Psoas muscle (tissue), 8 donors: ENCODE results near the gene PARM1. TPM values are rescaled to one million over a fixed set of nuclear protein-coding genes. Genes with fewer than 3 reads are reported as not detected.

Experiments
- ATAC-seq, 4 donors: fragments of 200-7000 bp; cut with Tn5 transposase; one replicate each; pipeline ENCODE4 v1.9.1; 2020; ENCODE audit warnings: moderate library complexity in 3 of 4, mild to moderate bottlenecking in 2 of 4
- DNase-seq, 2 donors: peaks; one replicate each; pipeline ENCODE4 v3.0.0-alpha.2; 2020
- H3K27ac ChIP-seq: fragments of 200-600 bp; one replicate; pipeline ENCODE4 v1.8.0; 2022
- H3K27me3 ChIP-seq, 3 donors: fragments of 200-600 bp in 1 of 3; one replicate each; pipeline versions ENCODE4 v1.6.1 to v1.8.0; 2013 to 2022; ENCODE audit warnings: low read length in 2 of 3, mild to moderate bottlenecking in 2 of 3, moderate library complexity in 1 of 3; ENCODE audit not compliant: insufficient read depth in 3 of 3
- H3K36me3 ChIP-seq, 2 donors: fragments of 200-600 bp in 1 of 2; one replicate each; pipeline versions ENCODE4 v1.6.1 to v1.8.0; 2013 to 2022; ENCODE audit warnings: low read depth in 1 of 2, mild to moderate bottlenecking in 1 of 2, moderate library complexity in 1 of 2; ENCODE audit not compliant: insufficient read depth in 1 of 2
- H3K4me1 ChIP-seq: fragments of 200-600 bp; one replicate; pipeline ENCODE4 v1.8.0; 2022
- H3K4me3 ChIP-seq: fragments of 200-600 bp; one replicate; pipeline ENCODE4 v1.8.0; 2022; ENCODE audit warnings: mild to moderate bottlenecking
- H3K9me3 ChIP-seq: fragments of 200-600 bp; one replicate; pipeline ENCODE4 v1.8.0; 2022
- WGBS, 3 donors: extraction: QIAGEN DNeasy Blood & Tissue Kit; methylation state at CpG; one replicate each; pipeline versions ENCODE4 v1.1.6 to v1.1.7; 2013; 5-methylcytosine and 5-hydroxymethylcytosine counted together
- intact Hi-C, 2 donors: fragments of 100-400 bp; cut with DNase I; formaldehyde crosslinking; loops; one replicate each; pipeline versions ENCODE4 v1.11.0 to v1.14.2; 2022
- polyA plus RNA-seq, 3 donors: library from polyadenylated mRNA; stranded (reverse); fragments of 200-250 nt; gene quantifications; one replicate each; pipeline ENCODE4 v1.2.3, GENCODE V29; 2013
- total RNA-seq, 4 donors: library from RNA; stranded (reverse); fragmentation: NEBNext Ultra II Directional in 2 of 4; extraction: Animal tissue kit (Norgen Biotek cat#: 25700) in 2 of 4; gene quantifications; one replicate each; pipeline versions ENCODE4 v1.2.1 to v1.2.4, GENCODE V29; 2021 to 2023
- TF ChIP-seq, protein P1 (sequence below): fragments of 200-600 bp; IDR thresholded peaks from one replicate; pipeline ENCODE4 v1.8.0; 2022; ENCODE audit warnings: antibody characterized with exemption
- donor health status: healthy with polysubstance abuse.
- donor health status: DM: no; HTN: no; CAD: no; lungs with moderate emphysema.
- donor health status: Bipolar disorder and iron deficiency.
- donor health status: healthy.
- donor health status: DM: yes; HTN: yes; CAD: no.
- donor health status: DM: no; HTN: no; CAD: no.
- donor health status: DM: no; HTN: no; CAD: no.
- donor health status: DM: yes; HTN: yes; CAD: no.

The PARM1 gene
- total and polyA plus RNA-seq, 7 donors, result 1.3 to 14.5 (median 5.2) TPM

DNA sequence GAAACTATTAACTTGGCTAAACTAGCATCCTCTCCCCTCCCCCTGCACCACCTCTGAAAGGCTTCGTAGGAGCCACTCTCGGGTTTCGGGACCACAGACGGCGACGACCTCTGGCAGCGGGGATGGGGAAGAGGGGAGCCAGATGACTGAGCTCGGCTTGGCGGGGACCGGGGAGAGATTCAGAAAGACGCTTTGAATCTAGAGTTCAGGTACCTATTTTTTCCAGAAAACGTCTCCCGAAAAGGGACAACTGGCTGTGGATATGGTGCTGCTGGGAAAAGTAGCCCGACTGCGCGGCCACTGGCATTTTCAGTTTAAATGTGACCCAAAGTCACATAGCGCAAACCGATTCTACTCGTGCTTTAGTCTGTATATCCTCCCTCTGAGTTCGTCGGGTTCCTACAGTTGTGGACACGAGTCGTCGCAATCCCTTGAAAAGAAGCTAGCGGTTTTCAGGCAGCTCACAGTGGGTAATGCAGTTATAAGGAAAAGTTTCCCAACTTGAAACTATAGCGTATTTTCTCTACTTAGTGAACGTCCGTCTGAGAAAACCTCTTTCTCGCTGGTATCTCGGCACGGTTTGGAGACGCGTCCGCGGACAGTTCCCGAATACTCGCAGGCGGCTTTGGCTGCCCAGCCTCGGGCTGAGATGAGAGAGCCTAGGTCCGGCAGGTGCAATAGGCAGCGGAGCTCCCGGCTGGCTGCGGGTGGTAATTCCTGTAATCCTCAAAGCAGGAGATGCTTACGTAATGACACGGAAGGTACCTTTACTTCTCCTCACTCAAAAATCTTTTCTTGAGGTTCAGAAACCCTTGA is 1.3 kb downstream of the PARM1 start:
- ATAC-seq, result peak in 3 of 4 donors; percentile 39 to 50 (median 50)

GRCh38 chr4:74934888-74935287 is 2.0 kb downstream of the PARM1 start:
- TF ChIP-seq, protein P1, sequence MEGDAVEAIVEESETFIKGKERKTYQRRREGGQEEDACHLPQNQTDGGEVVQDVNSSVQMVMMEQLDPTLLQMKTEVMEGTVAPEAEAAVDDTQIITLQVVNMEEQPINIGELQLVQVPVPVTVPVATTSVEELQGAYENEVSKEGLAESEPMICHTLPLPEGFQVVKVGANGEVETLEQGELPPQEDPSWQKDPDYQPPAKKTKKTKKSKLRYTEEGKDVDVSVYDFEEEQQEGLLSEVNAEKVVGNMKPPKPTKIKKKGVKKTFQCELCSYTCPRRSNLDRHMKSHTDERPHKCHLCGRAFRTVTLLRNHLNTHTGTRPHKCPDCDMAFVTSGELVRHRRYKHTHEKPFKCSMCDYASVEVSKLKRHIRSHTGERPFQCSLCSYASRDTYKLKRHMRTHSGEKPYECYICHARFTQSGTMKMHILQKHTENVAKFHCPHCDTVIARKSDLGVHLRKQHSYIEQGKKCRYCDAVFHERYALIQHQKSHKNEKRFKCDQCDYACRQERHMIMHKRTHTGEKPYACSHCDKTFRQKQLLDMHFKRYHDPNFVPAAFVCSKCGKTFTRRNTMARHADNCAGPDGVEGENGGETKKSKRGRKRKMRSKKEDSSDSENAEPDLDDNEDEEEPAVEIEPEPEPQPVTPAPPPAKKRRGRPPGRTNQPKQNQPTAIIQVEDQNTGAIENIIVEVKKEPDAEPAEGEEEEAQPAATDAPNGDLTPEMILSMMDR, result no peak
- peaks cover 5% of the 10 kb centered on the region for H3K4me1 ChIP-seq
- no peaks in the 10 kb centered on the region for H3K9me3 ChIP-seq
- no peak overlapping the region for H3K27ac ChIP-seq
- no peaks in the 10 kb centered on the region for H3K27me3 ChIP-seq
- peak overlapping the region; percentile 84 for H3K4me3 ChIP-seq
- intact Hi-C loops, result loop anchor here in 1 of 2 donors (5.0 to 10.0 kb wide), 2 partner anchors 77 to 540 kb away; no protein-coding TSS in a partner anchor
- DNase-seq (no peak), ATAC-seq (no peak)
- WGBS, 3 donors, result 27 to 35% (median 28%) methylated on average over 10 of the region's 10 CpGs
- H3K36me3 ChIP-seq, result no peaks in the 10 kb centered on the region

More for the DNA sequence above, 1.3 kb downstream of the PARM1 start:
- Histone ChIP-seq H3K27me3 (no peaks in the 10 kb centered on the region), H3K36me3 (no peaks in the 10 kb centered on the region), H3K9me3 (no peaks in the 10 kb centered on the region), H3K4me3 (peak overlapping the region; percentile 84), H3K4me1 (peaks cover 5% of the 10 kb centered on the region), H3K27ac (peak overlapping the region; percentile 47)
- TF ChIP-seq, protein P1, result no peak
- peak in 1 of 2 donors; percentile 17 for DNase-seq
- intact Hi-C loops, result loop anchor here in 1 of 2 donors (5.0 to 10.0 kb wide), 2 partner anchors 78 to 541 kb away; no protein-coding TSS in a partner anchor
- WGBS, 3 donors, result 0 to 1% (median 1%) methylated on average over 45 of the region's 45 CpGs

- TF ChIP-seq, protein P1, result no peak
- H3K9me3 ChIP-seq, result no peaks in the 10 kb centered on the region
- no peaks in the 10 kb centered on the region for H3K27me3 ChIP-seq
- WGBS, 3 donors, result 78 to 93% (median 85%) methylated on average over 3 of the region's 3 CpGs
- peaks cover 3% of the 10 kb centered on the region for H3K4me1 ChIP-seq
- H3K27ac ChIP-seq, result no peak overlapping the region
- H3K36me3 ChIP-seq, result no peaks in the 10 kb centered on the region
- DNase-seq, result no peak
- H3K4me3 ChIP-seq, result no peak overlapping the region
- no peak for ATAC-seq
- intact Hi-C loops, result loop anchor here in 1 of 2 donors (10.0 kb wide), 1 partner anchor 64 kb away; no protein-coding TSS in a partner anchor
These were observed 8.2 kb downstream of the PARM1 start for GRCh38 chr4:74941123-74941522.

DNA sequence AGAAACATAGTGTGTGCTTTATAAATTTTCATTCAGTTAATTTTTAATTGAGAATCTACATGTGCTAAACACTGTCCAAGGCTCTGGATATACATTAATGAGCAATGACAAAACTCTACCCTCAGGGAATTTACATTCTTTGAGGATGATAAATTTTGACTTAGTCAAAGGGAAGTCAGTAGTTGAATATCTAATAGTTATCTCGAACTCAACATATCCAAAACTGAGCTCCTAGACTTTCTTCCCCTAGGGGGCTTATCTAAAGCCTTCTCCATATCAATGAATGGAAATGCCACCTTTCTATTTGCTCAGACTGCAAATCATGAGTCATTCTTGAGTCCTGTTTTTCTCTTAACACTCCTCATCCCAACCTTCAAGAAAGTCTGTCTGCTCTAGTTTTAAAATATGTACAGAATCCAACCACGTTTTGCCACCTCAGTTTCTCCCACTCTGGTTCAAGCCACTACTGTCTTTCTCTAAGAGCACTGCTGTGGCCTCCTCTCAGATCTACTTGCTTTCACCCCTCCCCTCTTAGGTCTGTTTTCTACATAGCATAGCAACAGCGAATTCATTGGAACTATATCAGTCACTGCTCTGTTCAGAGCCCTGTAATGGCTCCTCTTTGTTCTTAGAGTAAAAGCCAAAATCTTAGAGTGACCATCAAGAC is 9.5 kb downstream of the PARM1 start:
- H3K27ac ChIP-seq, result no peak overlapping the region
- intact Hi-C loops, result loop anchor here in 1 of 2 donors (10.0 kb wide), 1 partner anchor 62 kb away; no protein-coding TSS in a partner anchor
- peaks cover 3% of the 10 kb centered on the region for H3K4me1 ChIP-seq
- no peaks in the 10 kb centered on the region for H3K9me3 ChIP-seq
- TF ChIP-seq, protein P1, result no peak
- DNase-seq (no peak), ATAC-seq (no peak)
- no peak overlapping the region for H3K4me3 ChIP-seq
- H3K27me3 ChIP-seq, result no peaks in the 10 kb centered on the region
- no peaks in the 10 kb centered on the region for H3K36me3 ChIP-seq
- 87 to 88% (median 88%) methylated on average over 3 of the region's 3 CpGs for WGBS, 3 donors
